Stomach smooth muscle (tissue), 2 donors: ENCODE results near the gene ATOX1.
"Not testable (repeated sequence)": the region's sequence is repeated elsewhere in the genome, so short reads cannot be mapped to it uniquely, and the experiment has no call there.

ENCODE experiments used
- H3K27ac ChIP-seq: one replicate; pipeline ENCODE4 v1.7.0; 2013; ENCODE audit warnings: mild to moderate bottlenecking, low read length, inconsistent platforms
- H3K27me3 ChIP-seq, 2 donors: one replicate each; pipeline ENCODE4 v1.7.0; 2013; ENCODE audit warnings: low read length in 2 of 2; ENCODE audit not compliant: insufficient read depth in 2 of 2, control insufficient read depth in 1 of 2
- H3K36me3 ChIP-seq, 2 donors: one replicate each; pipeline ENCODE4 v1.7.0; 2013; ENCODE audit warnings: low read length in 2 of 2; ENCODE audit not compliant: control insufficient read depth in 2 of 2, insufficient read depth in 2 of 2
- H3K4me1 ChIP-seq: one replicate; pipeline ENCODE4 v1.7.0; 2013; ENCODE audit warnings: low read length; ENCODE audit not compliant: control insufficient read depth, insufficient read depth
- H3K4me3 ChIP-seq, 2 donors: one replicate each; pipeline ENCODE4 v1.7.0; 2013; ENCODE audit warnings: low read length in 2 of 2
- H3K9ac ChIP-seq, 2 donors: one replicate each; pipeline ENCODE4 v1.7.0; 2013; ENCODE audit warnings: low read length in 2 of 2, mild to moderate bottlenecking in 1 of 2
- H3K9me3 ChIP-seq, 2 donors: one replicate each; pipeline ENCODE4 v1.7.0; 2013; ENCODE audit warnings: low read length in 2 of 2; ENCODE audit not compliant: control insufficient read depth in 2 of 2
- donor health status: healthy.
- donor health status: Pancreatic carcinoma.

ATOX1 gene

DNA sequence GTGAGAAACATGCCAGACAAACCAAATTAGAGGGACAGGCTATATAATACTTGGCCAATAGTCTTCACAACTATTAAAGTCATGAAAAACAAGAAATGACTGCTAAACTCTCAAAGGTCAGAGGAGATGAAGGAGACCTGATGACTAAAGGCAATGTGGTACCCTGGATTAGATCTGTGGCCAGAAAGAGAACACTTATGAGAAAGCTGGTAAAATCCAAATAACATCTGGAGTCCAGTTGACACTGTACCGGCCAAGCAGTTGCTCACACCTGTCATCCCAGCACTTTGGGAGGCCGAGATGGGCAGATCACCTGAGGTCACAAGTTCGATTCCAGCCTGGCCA is 24.4 kb downstream of the ATOX1 start:
- Histone ChIP-seq H3K9me3 (no peaks in the 10 kb centered on the region), H3K27me3 (no peaks in the 10 kb centered on the region), H3K4me3 (no peak overlapping the region), H3K4me1 (no peaks in the 10 kb centered on the region), H3K27ac (no peak overlapping the region), H3K36me3 (no peaks in the 10 kb centered on the region), H3K9ac (no peak overlapping the region)

DNA sequence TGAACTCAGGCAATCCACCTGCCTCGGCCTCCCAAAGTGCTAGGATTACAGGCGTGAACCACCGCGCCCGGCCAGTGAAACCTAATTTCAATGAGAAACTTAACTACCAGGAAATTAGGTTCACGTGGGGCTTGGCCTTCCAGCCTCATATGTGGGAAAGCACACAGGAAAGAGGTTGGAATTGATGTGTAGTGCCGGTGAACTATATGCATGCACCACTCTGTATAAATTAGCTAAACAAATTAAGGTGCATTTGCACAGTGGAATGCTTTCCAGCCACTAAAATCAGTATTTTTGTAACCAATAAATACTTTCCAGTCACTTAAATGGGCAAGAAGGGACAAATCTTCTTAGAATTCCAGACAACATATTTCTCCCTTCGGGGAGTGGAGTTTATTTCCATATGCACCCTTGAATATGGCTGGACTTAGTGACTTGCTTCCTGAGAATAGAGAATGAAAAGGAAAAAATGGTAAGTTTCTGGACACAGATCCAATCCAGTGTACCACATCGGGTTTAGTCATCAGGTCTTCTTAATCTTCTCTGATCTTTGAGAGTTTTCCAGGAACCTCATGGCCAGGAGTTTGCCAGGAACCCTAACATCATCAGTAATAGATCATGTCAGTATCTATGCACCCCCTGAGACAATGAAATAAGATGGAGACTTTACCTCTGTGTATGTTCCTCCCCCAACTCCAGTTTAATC is 24.9 kb downstream of the ATOX1 start:
- Histone ChIP-seq H3K27ac (no peak overlapping the region), H3K9ac (no peak overlapping the region), H3K27me3 (no peaks in the 10 kb centered on the region), H3K4me1 (no peaks in the 10 kb centered on the region), H3K36me3 (no peaks in the 10 kb centered on the region), H3K4me3 (no peak overlapping the region), H3K9me3 (no peaks in the 10 kb centered on the region)

DNA sequence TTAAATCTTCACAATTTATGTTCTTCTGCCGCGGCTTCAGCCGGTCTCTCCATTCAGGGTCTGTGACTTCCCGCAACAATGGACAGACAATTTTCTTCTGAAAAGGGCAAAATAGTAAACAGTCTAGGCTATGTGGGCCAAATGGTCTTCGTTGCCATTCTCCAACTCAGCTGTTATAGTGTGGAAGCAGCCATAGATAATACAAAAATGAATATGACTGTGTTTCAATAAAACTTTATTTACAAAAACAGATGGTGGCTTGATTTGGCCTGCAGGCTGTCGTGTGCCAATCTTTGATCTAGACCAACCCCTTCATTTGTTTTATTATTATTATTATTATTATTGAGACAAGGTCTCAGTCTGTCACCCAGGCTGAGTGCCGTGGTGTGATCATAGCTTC is 28.1 kb downstream of the ATOX1 start:
- no peak overlapping the region for H3K27ac ChIP-seq
- no peaks in the 10 kb centered on the region for H3K4me1 ChIP-seq
- no peaks in the 10 kb centered on the region for H3K9me3 ChIP-seq
- H3K36me3 ChIP-seq, result no peaks in the 10 kb centered on the region
- H3K9ac ChIP-seq, result no peak overlapping the region
- no peaks in the 10 kb centered on the region for H3K27me3 ChIP-seq
- no peak overlapping the region for H3K4me3 ChIP-seq

DNA sequence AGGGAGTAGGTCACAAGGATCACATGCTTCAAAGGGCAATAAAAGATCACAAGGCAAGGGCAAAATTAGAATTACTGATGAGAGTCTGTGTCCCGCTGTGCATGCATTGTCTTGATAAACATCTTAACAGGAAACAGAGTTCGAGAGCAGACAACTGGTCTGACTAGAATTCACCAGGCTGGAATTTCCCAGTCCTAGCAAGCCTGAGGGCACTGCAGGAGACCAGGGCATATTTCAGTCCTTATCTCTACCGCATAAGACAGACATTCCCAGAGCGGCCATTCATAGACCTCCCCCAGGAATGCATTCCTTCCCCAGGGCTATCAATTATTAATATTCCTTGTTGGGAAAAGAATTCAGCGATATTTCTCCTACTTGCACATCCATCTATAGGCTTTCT is 28.8 kb downstream of the ATOX1 start:
- not testable (repeated sequence) for H3K4me1 ChIP-seq, H3K27me3 ChIP-seq, H3K4me3 ChIP-seq, H3K9me3 ChIP-seq, H3K27ac ChIP-seq, H3K36me3 ChIP-seq, H3K9ac ChIP-seq

DNA sequence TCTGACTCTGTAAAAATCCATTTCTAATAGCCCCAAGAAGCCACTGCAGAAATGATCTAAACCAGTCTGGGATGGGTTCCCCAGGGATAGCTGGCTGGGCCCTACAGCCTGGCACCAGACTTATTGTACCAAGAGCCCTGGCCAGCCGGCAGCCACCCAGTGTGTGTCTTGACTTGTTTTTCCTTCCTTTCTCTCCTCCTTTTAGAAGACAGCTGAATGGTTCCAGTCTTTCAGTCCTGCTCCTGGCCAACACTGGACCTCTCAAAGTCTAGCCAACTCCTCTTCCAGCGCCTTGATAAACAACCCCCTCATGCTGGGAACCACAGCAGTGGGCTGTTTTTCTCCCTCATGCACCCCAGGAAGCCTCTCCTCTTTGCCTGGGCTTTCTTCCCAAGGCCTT is 34.1 kb downstream of the ATOX1 start:
- Histone ChIP-seq H3K36me3 (no peaks in the 10 kb centered on the region), H3K4me1 (peaks cover 3% of the 10 kb centered on the region), H3K9ac (no peak overlapping the region), H3K9me3 (no peaks in the 10 kb centered on the region), H3K27ac (no peak overlapping the region), H3K4me3 (no peak overlapping the region), H3K27me3 (no peaks in the 10 kb centered on the region)

DNA sequence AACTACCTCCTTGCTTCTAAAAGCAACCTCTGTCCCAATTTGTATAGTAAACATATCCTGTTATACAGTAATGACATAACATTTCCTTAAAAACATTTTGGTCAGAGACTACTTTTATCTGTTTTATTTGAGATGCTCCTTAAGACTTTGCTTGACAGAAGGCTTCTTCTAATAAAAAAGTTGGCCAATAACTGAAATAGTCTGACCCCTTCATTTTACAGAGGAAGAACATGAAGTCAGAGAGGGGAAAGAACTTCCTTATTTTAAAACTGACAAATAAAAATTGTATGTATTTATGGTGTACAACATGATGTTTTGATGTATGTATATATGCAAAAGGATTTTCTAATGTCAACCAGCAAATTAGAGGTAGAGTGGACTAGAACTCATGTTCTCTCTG is 35.9 kb downstream of the ATOX1 start:
- Histone ChIP-seq H3K27ac (no peak overlapping the region), H3K4me3 (no peak overlapping the region), H3K9ac (no peak overlapping the region), H3K9me3 (no peaks in the 10 kb centered on the region), H3K27me3 (no peaks in the 10 kb centered on the region), H3K4me1 (peaks cover 8% of the 10 kb centered on the region), H3K36me3 (no peaks in the 10 kb centered on the region)

DNA sequence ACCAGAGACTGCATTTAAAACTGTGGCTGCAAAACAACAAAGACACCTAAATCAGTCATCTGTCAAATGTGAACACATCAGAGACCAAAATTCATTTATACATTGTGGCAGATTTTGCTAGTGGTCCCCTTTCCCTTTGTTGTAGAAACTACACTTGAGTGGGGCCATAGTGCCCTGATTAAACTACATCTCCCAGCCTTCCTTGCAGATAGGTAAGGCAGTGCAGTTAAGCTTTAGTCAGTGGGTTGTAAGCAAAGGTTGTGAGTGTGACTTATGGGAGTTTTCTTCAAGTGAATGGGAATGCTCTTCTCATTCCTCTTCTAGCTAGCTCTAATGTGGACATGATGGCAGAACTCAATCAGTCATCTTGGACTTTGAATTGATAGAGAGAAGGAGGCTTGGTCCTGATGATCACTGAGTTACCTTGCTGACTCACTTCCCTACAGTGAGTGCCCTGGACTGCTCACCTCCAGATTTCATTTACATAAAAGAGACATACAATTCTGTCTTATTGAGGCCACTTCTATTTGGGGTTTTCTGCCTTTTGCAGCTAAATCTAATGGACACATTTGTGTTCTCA is 36.5 kb downstream of the ATOX1 start:
- Histone ChIP-seq H3K4me1 (peaks cover 8% of the 10 kb centered on the region), H3K9ac (no peak overlapping the region), H3K36me3 (no peaks in the 10 kb centered on the region)

DNA sequence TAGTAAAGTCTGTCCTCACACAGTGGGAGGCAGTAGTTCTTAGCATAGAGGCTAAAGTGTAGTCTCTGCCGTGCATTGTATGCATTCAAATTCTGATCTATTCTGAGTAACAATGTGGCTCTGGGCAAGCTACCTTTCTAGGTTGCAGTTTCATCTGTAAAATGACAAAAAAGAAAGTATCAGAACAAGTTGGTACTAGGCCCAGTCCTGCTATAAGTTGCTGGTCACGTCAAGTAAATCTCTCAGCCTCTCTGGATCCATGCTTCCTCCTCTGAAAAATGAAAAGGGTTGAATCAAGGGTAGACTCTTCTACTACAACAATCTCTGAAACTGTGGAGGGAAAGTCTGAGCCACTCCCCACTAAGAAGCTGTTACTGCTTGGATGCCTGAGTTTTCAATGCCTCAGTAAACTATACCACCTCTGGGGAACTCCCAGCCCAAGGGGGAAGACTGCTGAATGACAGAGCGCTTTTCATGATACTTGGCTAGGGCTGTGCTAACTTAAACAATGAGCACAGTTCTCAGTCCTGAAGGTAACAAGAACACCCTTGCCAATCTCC is 37.3 kb downstream of the ATOX1 start:
- Histone ChIP-seq H3K4me1 (peaks cover 8% of the 10 kb centered on the region), H3K27me3 (no peaks in the 10 kb centered on the region), H3K9me3 (no peaks in the 10 kb centered on the region), H3K36me3 (no peaks in the 10 kb centered on the region), H3K4me3 (no peak overlapping the region), H3K9ac (no peak overlapping the region), H3K27ac (no peak overlapping the region)

More for the DNA sequence above, 36.5 kb downstream of the ATOX1 start:
- Histone ChIP-seq H3K27ac (no peak overlapping the region), H3K4me3 (no peak overlapping the region), H3K9me3 (no peaks in the 10 kb centered on the region), H3K27me3 (no peaks in the 10 kb centered on the region)

DNA sequence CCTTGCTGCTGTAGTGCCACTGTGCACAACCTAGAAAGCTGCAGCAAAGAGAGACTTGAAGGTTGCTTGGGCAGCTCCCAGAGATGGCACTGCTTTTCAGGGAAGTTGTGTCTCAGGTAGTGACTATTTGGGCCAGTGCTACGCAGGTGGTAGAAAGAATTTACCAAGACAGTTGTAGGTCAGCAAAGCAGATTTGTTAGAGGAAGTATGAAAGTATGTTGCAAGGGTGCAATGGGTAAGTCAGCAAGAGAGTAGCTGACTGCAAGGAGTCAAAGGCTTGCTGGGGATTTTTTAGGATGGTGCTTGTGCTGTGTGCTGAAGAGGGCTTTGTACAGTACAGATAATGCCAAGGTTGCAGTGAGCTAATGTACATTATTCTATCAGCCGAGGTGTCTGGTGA is 38.2 kb downstream of the ATOX1 start:
- H3K36me3 ChIP-seq, result no peaks in the 10 kb centered on the region
- no peak overlapping the region for H3K27ac ChIP-seq
- no peaks in the 10 kb centered on the region for H3K27me3 ChIP-seq
- no peak overlapping the region for H3K9ac ChIP-seq
- no peaks in the 10 kb centered on the region for H3K9me3 ChIP-seq
- H3K4me3 ChIP-seq, result no peak overlapping the region
- peaks cover 8% of the 10 kb centered on the region for H3K4me1 ChIP-seq

DNA sequence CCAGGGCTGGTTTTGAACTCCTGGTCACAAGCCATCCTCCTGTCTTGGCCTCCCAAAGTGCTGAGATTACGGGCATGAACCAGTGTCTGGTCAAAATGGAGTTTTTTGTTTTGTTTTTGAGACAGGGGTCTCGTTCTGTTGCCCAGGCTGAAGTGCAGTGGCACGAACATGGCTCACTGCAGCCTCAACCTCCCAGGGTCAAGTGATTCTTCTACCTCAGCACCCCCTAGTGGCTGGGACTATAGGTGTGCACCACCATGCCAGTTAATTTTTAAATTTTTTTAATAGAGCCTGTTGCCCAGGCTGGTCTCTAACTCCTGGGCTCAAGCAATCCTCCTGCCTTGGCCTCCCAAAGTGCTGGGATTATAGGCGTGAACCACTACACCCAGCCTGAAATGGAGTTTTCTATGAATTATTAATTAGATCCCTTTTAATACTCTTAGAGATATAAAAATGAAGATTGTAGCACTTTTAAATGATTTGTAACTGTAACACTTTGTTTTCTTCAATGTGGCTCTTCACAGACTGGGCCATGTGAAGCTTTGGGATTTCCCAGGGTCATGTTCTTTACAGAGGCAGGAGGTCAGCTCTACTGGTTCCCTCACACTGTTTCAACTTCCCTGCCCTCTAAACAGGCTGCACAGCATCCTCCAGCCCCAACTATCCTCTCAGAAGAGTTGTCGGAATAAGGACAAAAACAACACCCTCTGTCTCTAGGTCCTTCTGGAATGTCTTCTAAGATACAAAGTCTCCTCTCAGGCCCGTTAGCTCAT is 39.0 kb downstream of the ATOX1 start:
- H3K9ac ChIP-seq, result no peak overlapping the region
- peaks cover 6% of the 10 kb centered on the region for H3K4me1 ChIP-seq
- no peak overlapping the region for H3K27ac ChIP-seq
- no peaks in the 10 kb centered on the region for H3K9me3 ChIP-seq
- no peaks in the 10 kb centered on the region for H3K36me3 ChIP-seq
- no peak overlapping the region for H3K4me3 ChIP-seq
- H3K27me3 ChIP-seq, result no peaks in the 10 kb centered on the region

DNA sequence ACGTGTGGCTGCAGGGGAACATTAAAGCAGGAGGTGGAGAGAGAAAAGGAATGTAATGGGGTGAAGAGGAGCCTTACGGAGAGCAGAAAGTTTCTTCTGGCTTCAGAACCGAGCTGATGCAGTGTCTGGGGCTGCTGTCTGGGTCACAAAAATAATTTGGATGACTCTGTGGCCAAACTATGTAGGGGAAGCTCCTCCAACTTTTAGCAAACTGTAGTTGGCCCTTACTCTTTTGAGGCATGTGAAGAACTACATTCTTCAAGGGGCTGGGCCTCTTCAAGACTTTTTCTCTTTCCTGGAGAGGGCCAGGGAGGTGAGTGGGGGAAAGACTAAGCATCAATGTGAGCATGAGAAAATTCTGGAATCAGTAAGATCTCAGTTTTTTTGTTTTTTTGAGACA is 39.8 kb downstream of the ATOX1 start:
- Histone ChIP-seq H3K36me3 (no peaks in the 10 kb centered on the region), H3K27ac (no peak overlapping the region)

More for the DNA sequence above, 39.8 kb downstream of the ATOX1 start:
- no peaks in the 10 kb centered on the region for H3K27me3 ChIP-seq
- H3K9me3 ChIP-seq, result no peaks in the 10 kb centered on the region
- no peak overlapping the region for H3K4me3 ChIP-seq
- no peak overlapping the region for H3K9ac ChIP-seq
- H3K4me1 ChIP-seq, result peaks cover 4% of the 10 kb centered on the region
